Left colon (tissue), 2 donors: Measurements from ENCODE around the gene RYR3. TPM values are rescaled to one million over a fixed set of nuclear protein-coding genes. Genes with fewer than 3 reads are reported as not detected.

ENCODE experiments used
- ATAC-seq: fragments of 200-7000 bp; cut with Tn5 transposase; one replicate; pipeline ENCODE4 v1.9.1; 2020; ENCODE audit warnings: mild to moderate bottlenecking, moderate library complexity
- DNase-seq, 2 donors: peaks; one replicate each; pipeline ENCODE4 v3.0.0-alpha.2; 2020
- intact Hi-C, 2 donors: fragments of 100-400 bp; cut with DNase I in 1 of 2; cut with micrococcal nuclease in 1 of 2; formaldehyde crosslinking; loops; one replicate each; pipeline versions ENCODE4 v1.11.2 to v1.14.0; 2022; cut with DNase I, micrococcal nuclease
- total RNA-seq, 2 donors: library from RNA; stranded (reverse); fragmentation: NEBNext Ultra II Directional; extraction: Animal tissue kit (Norgen Biotek cat#: 25700); gene quantifications; one replicate each; pipeline ENCODE4 v1.2.1, GENCODE V29; 2021
- donor health status: DM: no; HTN: no; CAD: no.
- donor health status: DM: yes; HTN: yes; CAD: no.

Gene RYR3
- total RNA-seq, 2 donors from 2014 or later = 0.27 to 2.2 TPM

GRCh38 chr15:33857726-33858125 lies 547.0 kb downstream of the RYR3 start:
- DNase-seq (no peak), ATAC-seq (no peak)
- intact Hi-C loops = no loop called here

DNA sequence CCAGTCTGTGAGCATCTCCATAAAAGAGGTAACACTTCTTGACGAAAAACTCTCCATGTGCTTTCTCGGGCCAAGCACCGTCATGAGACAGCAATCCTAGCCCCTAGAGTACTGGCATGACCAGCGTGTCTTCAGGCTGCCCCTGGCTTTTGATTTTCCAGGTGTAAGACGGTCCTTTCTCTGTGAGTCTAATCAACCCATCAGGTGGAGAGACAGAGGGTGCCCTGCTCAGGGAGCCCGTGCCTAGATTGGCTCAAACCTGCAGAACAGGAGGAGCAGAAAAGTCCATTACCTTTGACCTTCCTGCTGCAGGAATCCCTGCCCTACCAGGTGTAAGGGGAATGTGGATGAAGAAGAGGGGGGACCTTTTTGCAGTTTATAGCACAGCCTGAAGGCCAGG lies 548.1 kb downstream of the RYR3 start:
- no peak for DNase-seq
- no peak for ATAC-seq
- intact Hi-C loops = no loop called here

DNA sequence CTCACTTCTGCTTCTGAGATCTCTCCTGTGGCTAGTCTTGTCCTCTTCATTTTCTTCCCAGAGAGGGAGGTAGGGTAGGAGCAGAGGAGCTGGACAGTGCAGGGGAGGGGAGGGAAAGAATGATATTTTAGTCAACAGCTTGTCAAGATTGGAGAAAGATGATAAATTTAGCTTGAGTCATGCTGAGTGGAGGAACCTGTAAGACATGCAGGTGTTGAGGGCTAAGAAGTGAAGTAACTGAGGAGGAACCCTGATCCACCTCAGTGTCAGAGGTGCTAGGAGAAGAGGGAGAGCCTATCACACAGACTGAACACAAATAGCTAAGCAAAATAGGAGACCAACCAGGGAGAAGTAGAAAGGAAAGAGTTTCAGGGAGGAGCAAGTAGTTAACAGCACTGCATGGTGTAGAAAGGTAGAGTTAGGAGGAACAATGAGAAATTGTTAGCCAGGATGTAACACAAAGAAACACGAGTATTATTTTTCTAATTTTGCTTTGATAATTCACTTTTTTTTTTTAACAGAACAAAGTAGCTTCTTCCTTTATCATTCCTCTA lies 549.3 kb downstream of the RYR3 start:
- intact Hi-C loops = no loop called here
- no peak for DNase-seq
- ATAC-seq = no peak

DNA sequence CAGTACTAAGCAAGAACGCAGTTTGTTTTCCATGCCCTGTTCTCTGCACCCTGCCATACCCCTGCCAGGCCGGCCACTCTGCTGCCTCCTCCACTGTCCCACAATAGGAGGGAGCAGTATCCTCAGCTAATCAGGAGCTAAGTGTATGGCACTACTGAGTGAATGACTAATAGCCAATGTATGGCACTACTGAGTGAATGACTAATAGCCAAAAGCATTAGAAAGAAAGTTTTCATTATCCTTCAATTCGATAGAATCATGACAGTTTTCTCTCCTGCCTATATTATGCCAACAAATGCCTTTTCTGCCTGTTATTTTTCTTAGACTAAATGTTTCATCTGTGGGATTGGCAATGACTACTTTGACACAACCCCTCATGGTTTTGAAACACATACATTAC lies 550.0 kb downstream of the RYR3 start:
- intact Hi-C loops = no loop called here
- ATAC-seq = no peak
- no peak for DNase-seq

GRCh38 chr15:33864360-33865075 lies 553.8 kb downstream of the RYR3 start:
- intact Hi-C loops = no loop called here

DNA sequence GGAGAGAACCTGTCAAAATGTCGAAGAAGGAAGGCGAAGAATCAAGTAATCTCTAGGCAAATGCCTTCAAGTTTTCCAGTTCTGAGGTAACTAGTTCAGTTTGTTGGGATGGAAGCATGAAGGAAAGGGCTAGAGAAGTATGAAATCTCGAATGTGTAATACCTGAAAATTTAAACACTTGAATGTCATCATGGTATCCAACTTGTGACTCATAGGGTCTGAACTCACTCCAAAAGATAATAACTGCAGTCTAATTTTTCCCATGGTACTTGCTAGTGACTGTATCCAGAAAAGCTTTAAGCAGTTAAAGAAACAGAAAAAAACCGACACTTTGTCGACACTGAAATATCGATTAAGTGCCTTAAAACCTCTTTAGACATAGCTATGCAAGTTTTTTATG lies 554.6 kb downstream of the RYR3 start:
- DNase-seq (no peak), ATAC-seq (no peak)
- intact Hi-C loops = no loop called here

More at GRCh38 chr15:33864360-33865075, 553.8 kb downstream of the RYR3 start:
- ATAC-seq (no peak), DNase-seq (no peak)

DNA sequence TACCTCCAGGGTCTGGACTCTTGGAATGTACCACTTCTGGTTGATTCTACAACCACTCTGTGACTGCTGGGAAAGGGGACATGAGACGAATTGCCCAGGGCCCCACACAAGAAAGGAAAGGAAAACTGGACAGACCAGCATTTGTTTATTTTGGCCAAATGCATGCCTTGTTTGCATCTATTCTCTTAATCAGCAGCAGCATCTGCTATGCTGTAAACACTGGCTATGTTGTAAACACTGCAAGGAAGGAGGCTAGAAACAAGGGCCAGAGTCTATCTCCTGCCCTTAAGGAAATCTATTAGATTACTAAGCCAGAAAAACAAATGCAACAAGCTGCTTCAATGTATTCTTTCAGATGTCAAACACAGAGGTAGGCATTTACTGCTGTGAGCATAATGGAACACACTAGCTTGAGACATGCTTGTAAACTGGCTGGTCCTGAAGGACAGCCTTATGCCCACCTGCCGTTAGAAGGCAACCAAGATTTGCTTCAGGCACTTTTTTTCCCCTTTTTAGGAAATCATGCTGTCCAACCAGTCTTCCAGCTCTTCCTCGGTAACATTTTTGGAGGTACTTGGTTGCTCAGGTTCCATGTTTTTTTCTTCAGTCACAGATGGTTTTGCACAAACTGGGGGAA lies 555.5 kb downstream of the RYR3 start:
- ATAC-seq (no peak), DNase-seq (no peak)
- intact Hi-C loops = no loop called here

- no peak for DNase-seq
- ATAC-seq = no peak
These were observed 561.2 kb downstream of the RYR3 start for GRCh38 chr15:33871980-33872379.

GRCh38 chr15:33872416-33873106 lies 561.8 kb downstream of the RYR3 start:
- intact Hi-C loops = no loop called here
- DNase-seq (no peak), ATAC-seq (no peak)

More at GRCh38 chr15:33871980-33872379, 561.2 kb downstream of the RYR3 start:
- intact Hi-C loops = no loop called here

DNA sequence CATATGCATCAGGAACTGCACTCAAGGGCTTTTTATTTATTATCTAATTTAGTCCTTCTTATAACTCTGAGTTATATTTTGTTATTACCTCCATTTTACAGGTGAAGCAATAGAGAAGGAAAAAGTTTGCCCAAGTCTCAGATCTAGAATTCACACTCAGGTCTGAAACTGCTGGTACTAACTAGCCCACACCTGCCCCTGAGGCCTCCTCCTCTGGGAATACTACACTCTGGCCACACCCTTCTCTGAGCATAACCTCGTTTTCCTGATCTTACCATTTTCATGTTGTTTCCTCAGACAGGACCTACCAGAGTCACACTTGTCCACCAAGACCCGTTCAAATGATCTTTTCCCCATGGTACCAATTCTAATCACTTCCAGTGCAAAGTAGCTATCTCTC lies 563.4 kb downstream of the RYR3 start:
- ATAC-seq (no peak), DNase-seq (no peak)
- intact Hi-C loops = no loop called here

GRCh38 chr15:33882921-33883320 lies 572.2 kb downstream of the RYR3 start:
- no peak for DNase-seq
- intact Hi-C loops = no loop called here
- ATAC-seq = no peak

DNA sequence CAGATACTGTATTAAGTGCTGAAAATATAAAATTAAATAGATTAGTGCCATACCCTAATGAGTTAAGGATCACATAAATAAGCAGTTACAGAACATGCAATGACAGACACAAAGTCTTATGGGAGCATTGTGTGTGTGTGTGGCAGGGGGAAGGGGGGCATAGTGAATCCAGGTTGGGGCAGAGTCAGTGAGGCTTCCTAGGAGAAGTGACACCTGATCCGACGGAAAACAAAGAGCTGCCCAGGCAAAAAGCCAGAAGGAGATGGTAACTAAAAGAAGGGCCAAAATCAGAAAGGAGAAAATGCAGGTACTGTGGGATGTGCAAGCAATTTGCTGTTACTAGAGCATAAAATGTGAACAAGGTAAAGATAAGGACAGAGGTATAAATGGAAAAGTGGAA lies 577.4 kb downstream of the RYR3 start:
- no peak for DNase-seq
- ATAC-seq = no peak

GRCh38 chr15:33894193-33894592 lies 583.4 kb downstream of the RYR3 start:
- ATAC-seq = no peak
- intact Hi-C loops = no loop called here

More for the DNA sequence above, 577.4 kb downstream of the RYR3 start:
- intact Hi-C loops = no loop called here

DNA sequence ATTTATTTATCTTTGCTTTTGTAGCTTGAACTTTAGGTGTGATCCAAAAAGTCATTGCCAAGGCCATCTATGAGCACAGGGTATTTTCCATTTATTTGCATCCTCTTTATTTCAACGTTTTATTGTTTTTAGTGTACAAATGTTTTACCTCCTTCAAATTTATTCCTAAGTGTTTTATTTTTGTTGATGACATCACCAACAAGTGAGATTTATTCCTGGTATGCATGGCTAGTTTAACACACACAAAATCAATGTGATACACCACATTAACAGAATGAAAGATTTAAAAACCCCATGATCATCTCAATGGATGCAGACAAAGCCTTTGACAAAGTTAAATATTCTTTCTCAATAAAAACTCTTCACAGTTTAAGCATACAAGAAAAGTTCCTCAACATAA lies 591.3 kb downstream of the RYR3 start:
- DNase-seq (no peak), ATAC-seq (no peak)
- intact Hi-C loops = no loop called here

More at GRCh38 chr15:33894193-33894592, 583.4 kb downstream of the RYR3 start:
- DNase-seq = no peak

- ATAC-seq (no peak), DNase-seq (no peak)
- intact Hi-C loops = no loop called here
These were observed 592.9 kb downstream of the RYR3 start for GRCh38 chr15:33903661-33904060.

GRCh38 chr15:33907326-33907725 lies 596.6 kb downstream of the RYR3 start:
- ATAC-seq (no peak), DNase-seq (no peak)
- intact Hi-C loops = no loop called here

GRCh38 chr15:33908406-33908805 lies 597.6 kb downstream of the RYR3 start:
- intact Hi-C loops = no loop called here
- DNase-seq = no peak
- no peak for ATAC-seq

DNA sequence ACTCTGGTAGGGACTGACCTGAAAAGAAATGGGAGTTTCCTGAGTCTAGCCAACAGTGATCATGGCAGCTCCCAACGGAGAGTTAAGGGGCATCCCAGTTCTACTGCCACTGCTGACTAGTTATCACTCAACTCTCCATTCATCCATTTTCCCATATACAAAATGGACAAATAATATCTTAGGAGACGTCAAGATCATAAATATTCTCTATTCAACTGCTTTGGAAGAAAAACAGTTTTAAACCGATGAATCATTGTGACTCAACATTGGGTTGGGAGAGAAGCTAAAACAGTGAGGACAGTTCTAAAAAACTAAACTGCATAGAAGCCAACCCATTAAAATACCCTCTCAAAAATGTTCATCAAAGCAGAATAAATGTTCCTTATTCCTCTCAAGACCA lies 600.0 kb downstream of the RYR3 start:
- intact Hi-C loops = no loop called here
- ATAC-seq (no peak), DNase-seq (no peak)

GRCh38 chr15:33912326-33912725 lies 601.6 kb downstream of the RYR3 start:
- ATAC-seq = no peak
- DNase-seq = no peak
- intact Hi-C loops = no loop called here

DNA sequence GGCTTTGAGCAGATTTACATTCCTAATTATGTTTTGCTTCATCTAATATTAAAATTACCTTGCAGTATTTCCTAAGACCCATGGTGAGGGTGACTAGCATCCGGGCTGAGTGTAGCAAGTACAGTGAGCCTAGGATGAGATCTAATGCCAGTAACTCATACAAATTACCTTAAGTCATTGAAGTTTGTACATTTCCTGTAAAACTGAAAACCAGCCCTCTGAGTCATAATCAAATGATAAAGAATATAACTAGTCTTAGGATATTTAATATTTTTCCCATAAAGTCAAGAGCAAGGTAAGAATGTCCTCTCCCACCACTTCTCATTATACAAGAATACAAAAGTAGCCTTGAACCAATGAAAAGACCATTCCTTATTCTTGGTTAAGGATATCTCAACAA lies 602.7 kb downstream of the RYR3 start:
- DNase-seq = no peak
- intact Hi-C loops = no loop called here
- ATAC-seq = no peak
